ENCODE results near the gene SHD.
"Not testable (repeated sequence)": the region's sequence is repeated elsewhere in the genome, so short reads cannot be mapped to it uniquely, and the experiment has no call there.

The SHD gene

DNA sequence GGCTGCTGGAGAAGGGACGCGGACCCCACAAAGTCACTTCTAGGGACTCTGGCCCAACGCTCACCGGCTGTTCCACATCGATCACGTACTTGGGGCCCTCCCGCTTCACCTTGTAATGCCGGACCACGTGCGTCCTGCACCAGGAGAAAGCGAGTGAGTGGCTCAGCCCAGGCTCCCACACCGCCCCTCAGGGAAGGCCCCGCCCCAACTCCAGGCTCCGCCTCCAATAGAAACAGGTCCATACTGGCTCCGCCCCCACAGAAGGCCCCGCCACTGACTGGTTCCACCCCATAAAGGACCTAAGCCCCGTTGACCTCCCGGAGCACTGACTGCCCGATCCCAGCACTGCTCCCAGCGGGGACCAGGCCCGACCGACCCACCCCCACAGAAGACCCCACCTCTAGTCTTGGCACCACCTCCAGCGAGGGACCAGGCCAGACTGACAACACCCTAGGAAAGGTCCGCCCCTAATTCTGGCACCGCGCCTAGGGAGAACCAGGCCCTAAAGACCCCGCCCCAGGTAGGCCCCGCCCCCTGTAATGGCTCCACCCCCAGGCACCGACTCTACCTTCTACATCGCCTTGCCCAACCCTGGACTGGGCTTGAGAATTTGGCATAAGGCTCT is 48.3 kb downstream of the SHD start:
- peak; percentile 67 for DNase-seq (ENCODE audit: low read depth, low spot score)

DNA sequence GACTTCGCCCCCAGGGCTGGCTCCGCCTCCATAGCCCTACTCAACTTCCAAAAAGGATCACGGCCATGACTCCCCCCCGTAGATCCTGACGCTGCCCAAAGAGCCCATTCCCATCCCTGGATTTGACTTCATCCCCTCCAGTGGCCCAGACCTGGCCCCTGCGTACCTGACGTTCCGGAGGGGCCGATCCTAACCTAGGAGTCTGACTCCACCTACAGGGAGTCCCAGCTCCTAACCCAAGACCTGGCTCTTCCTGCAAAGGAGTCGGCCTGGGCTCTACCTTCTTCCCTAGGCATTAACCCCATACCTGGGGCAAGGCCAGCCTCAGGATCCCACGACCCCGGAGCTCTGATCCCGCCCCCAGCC is 48.8 kb downstream of the SHD start:
- no peak for DNase-seq (ENCODE audit: low read depth, low spot score)

DNA sequence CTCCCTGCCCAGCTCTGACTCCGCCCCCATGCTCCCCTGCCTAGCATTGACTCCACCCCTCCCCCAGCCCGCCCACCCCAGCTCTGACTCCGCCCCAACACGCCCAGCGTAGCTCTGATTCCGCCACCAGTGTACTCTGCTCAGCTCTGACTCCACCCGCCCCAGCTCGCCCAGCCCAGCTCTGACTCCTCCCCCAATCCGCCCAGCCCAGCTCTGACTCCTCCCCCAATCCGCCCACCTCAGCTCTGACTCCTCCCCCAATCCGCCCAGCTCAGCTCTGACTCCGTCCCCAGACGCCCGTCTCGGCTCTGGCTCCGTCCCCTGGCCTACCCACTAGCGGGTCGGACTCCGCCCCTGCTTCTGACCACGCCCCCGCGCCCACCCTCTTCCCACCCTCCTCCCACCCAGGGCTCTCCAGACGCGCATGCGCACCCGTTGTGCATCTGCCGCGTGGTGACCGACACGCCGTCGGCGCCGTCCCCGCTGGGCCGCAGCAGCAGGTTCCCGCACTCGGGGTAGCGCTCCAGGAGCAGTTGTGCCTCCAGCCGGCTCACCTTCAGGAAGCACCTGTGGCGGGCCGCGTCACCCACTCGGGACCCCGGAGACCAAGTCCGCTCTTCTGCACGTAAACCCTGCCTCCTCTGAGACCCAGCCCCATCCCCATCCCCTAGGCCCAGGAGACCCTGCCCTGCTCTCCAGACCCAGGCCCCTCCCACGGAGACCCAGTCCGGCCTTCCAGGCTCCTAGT is 49.4 kb downstream of the SHD start:
- peak; percentile 97 for DNase-seq (ENCODE audit: low read depth, low spot score)

DNA sequence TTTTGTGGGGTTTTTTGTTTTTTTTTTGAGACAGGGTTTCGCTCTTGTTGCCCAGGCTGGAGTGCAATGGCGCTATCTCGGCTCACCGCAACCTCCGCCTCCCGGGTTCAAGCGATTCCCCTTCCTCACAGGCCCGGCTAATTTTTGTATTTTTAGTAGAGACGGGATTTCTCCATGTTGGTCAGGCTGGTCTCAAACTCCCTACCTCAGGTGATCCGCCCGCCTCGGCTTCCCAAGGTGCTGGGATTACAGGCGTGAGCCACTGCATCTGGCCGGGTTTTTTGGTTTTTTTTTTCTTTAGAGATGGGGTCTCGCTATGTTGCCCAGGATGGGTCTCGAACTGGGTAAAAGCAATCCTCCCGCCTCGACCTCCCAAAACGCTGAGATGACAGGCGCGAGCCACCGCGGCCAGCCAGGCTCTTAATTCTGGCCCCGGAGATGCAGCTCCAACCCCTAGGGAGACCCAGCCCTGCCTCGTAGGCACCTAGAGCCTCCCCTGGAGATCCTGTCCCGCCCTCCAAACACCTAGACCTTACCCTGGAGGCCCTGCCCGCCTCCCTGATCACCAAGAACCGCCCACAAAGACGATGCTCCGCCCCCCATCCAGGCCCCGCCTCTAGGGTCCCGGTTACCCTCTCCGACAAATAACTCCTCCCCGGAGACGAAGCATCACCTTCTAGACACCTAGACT is 50.1 kb downstream of the SHD start:
- DNase-seq (ENCODE audit: low read depth, low spot score), result not testable (repeated sequence)

DNA sequence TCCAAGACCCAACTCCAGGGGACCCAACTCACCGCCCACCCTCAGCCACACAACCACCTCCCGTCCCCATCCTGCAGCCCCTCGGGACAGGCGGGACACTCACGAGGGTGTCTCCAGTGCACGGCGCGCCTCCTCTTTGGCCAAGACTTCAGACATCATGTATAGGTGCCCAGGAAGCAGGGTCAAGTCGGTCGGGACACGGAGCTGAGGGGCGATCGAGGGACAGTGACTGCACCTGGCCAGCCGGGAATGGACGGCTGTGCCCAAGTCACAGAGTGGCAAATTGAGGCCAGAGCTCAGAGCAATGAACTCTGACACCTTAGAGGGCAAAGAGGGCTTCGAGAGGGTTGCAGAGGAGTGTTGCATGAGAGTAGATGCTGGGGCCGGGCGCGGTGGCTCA is 50.8 kb downstream of the SHD start:
- no peak for DNase-seq (ENCODE audit: low read depth, low spot score)

DNA sequence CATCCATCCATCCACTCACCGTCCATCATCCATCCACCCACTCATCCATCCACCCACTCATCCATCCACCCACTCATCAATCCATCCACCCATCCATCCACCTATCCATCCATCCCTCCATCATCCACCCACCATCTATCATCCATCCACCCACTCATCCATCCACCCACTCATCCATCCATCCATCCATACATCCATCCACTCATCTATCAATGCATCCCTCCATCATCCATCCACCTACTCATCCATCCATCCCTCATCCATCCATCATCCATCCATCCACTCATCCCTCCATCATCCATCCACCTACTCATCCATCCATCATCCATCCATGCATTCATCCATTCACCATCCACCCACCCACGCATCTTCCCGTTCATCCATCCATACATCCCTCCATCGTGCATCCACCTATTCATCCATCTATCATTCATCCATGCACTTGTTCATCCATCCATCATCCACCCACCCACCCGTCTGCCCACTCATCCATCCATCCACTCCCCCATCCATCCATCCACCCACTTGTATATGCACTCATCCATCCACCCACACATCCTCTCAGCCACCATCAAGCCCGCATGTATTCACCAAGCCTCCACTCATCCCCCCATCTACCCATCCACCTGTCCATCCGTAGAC is 56.0 kb downstream of the SHD start:
- no peak for DNase-seq (ENCODE audit: low read depth, low spot score)

DNA sequence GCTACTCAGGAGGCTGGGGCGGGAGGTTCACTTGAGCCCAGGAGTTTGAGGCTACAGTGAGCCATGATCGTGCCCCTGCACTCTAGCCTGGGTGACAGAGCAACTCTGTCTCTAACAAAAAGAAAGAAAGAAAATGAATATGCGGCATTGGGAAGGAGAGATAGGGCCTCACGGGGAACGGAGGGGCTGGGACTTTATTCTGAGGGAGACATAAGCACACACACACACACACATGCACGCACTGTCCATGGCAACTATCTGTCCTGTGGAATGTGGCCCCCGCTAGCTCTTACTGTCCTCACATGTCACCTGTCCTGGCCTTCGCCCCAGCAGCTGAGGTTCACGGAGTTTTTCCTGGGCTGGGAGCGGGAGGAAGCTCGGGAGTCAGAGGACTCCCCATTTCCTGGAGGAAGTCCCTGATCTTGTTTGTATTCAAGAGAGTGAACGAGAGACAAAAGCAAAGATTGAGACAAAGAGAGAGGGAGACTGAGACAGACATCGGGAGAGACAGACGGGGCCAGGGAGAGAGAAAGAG is 58.9 kb downstream of the SHD start:
- DNase-seq (ENCODE audit: low read depth, low spot score), result no peak

DNA sequence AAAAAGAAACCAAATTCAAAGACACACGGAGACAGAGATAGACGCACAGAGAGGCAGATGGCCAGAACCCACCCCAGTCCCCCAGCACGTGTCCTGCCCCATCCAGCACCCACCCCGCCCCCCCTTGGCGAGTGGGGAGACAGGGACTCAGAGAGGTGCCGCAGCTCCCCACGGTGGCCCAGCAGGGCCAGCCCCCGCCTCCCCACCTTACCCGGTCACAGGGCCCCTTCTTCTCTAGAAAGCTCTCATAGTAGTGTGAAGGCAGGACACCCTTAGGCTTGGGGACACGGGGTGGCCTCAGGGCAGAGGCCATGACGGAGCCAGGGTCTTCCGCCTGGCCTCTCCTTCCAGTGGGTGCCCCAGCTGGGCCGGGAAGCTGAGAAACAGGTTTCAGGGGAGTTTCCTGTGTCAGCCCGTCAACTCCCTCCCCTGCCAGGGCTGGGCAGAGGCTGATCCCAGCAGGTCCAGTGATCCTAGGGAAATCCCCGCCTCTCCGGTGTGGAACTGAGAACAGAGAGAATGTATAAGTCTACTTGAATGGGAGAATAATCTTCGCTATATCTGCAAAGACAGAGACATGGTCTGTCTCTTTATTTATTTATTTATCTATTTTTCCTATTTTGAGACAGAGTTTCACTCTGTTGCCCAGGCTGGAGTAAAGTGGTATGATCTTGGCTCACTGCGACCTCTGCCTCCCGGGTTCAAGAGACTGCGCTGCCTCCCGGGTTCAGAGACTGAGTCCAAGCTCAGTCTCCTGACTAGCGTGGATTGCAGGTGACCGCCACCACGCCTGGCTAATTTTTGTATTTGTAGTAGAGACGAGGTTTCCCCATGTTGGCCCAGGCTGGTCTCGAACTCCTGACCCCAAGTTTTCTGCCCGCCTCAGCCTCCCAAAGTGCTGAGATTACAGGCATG is 59.6 kb downstream of the SHD start, which contains the start of gene STAP2:
TSS of gene STAP2 (minus strand) at position 387 of the 915 bp plus-strand sequence. CDS start at position 313, 74 bp downstream.
- DNase-seq (ENCODE audit: low read depth, low spot score), result no peak
